GM21390 (cell line): ENCODE data around the gene NPRL2.

Experiments
- ATAC-seq: cut with Tn5 transposase; IDR thresholded peaks from one replicate; pipeline ENCODE4 v1.9.1; 2021; ENCODE audit not compliant: unreplicated experiment

NPRL2 gene

GRCh38 chr3:50350527-50351322 is at the start of gene NPRL2, which contains the start of gene CYB561D2:
TSS of gene NPRL2 (minus strand) at chr3:50350775. CDS start at chr3:50350652, 123 bp downstream.
TSS of gene CYB561D2 (plus strand) at chr3:50350862. CDS start at chr3:50351434, 572 bp downstream.
- peak; percentile 83 for ATAC-seq

- no peak for ATAC-seq
These were observed 45.9 kb upstream of the NPRL2 start for GRCh38 chr3:50396502-50396901.

- no peak for ATAC-seq
These were observed 44.7 kb upstream of the NPRL2 start for GRCh38 chr3:50395070-50395860.

GRCh38 chr3:50393061-50393460 is 42.5 kb upstream of the NPRL2 start:
- ATAC-seq = no peak

- no peak for ATAC-seq
These were observed 41.6 kb upstream of the NPRL2 start for GRCh38 chr3:50392101-50392715.

- ATAC-seq = no peak
These were observed 40.1 kb upstream of the NPRL2 start for GRCh38 chr3:50390508-50391224.

GRCh38 chr3:50389414-50389767 is 38.8 kb upstream of the NPRL2 start:
- ATAC-seq = no peak

- ATAC-seq = no peak
These were observed 38.3 kb upstream of the NPRL2 start for GRCh38 chr3:50388720-50389413.

GRCh38 chr3:50388016-50388719 is 37.6 kb upstream of the NPRL2 start:
- no peak for ATAC-seq

GRCh38 chr3:50385754-50386153 is 35.2 kb upstream of the NPRL2 start:
- no peak for ATAC-seq

GRCh38 chr3:50383750-50384149 is 33.2 kb upstream of the NPRL2 start:
- ATAC-seq = no peak

- ATAC-seq = no peak
These were observed 32.1 kb upstream of the NPRL2 start for GRCh38 chr3:50382722-50383121.

- ATAC-seq = no peak
These were observed 30.8 kb upstream of the NPRL2 start for GRCh38 chr3:50381383-50381782.

GRCh38 chr3:50380405-50381085 is 30.0 kb upstream of the NPRL2 start:
- no peak for ATAC-seq

- no peak for ATAC-seq
These were observed 28.2 kb upstream of the NPRL2 start for GRCh38 chr3:50378757-50379156.

GRCh38 chr3:50378024-50378423 is 27.4 kb upstream of the NPRL2 start:
- ATAC-seq = no peak

- no peak for ATAC-seq
These were observed 24.8 kb upstream of the NPRL2 start for GRCh38 chr3:50375258-50375931.

GRCh38 chr3:50374363-50375257 is 24.0 kb upstream of the NPRL2 start:
- ATAC-seq = no peak
